Small intestine (tissue), 7 donors: ENCODE results near the gene ZAP70. TPM values are rescaled to one million over a fixed set of nuclear protein-coding genes. Genes with fewer than 3 reads are reported as not detected.

Experiments
- DNase-seq, 2 donors: peaks; one replicate each; pipeline versions ENCODE4 v3.0.0 to v3.0.0-alpha.2; 2013
- FAIRE-seq: peaks from 2 replicates; lab custom pipeline; 2012; peaks lifted over from hg19 to GRCh38; lab: Jason Lieb, UNC
- H3K27ac ChIP-seq, 3 donors: one replicate each; pipeline ENCODE4 v1.5.1; 2013; ENCODE audit warnings: low read length in 2 of 3, mild to moderate bottlenecking in 2 of 3, control low read depth in 1 of 3, inconsistent platforms in 1 of 3, low read depth in 1 of 3, moderate library complexity in 1 of 3
- H3K27me3 ChIP-seq, 3 donors: one replicate each; pipeline ENCODE4 v1.6.1; 2013; ENCODE audit warnings: low read length in 3 of 3, inconsistent platforms in 1 of 3; ENCODE audit not compliant: control insufficient read depth in 3 of 3, insufficient read depth in 3 of 3
- H3K36me3 ChIP-seq, 3 donors: one replicate each; pipeline ENCODE4 v1.6.1; 2013; ENCODE audit warnings: low read length in 3 of 3, inconsistent platforms in 1 of 3, low read depth in 1 of 3, mild to moderate bottlenecking in 1 of 3, moderate library complexity in 1 of 3; ENCODE audit not compliant: control insufficient read depth in 3 of 3, insufficient read depth in 2 of 3
- H3K4me1 ChIP-seq, 3 donors: one replicate each; pipeline ENCODE4 v1.6.1; 2013; ENCODE audit warnings: low read length in 2 of 3, inconsistent platforms in 1 of 3, low read depth in 1 of 3, mild to moderate bottlenecking in 1 of 3, moderate library complexity in 1 of 3; ENCODE audit not compliant: control insufficient read depth in 3 of 3, insufficient read depth in 2 of 3
- H3K4me3 ChIP-seq, 3 donors: one replicate each; pipeline ENCODE4 v1.5.1; 2013; ENCODE audit warnings: low read length in 3 of 3, control low read depth in 1 of 3, inconsistent platforms in 1 of 3, low read depth in 1 of 3, mild to moderate bottlenecking in 1 of 3, moderate library complexity in 1 of 3
- H3K9me3 ChIP-seq, 2 donors: one replicate each; pipeline ENCODE4 v1.6.1; 2013; ENCODE audit warnings: low read depth in 1 of 2, low read length in 1 of 2; ENCODE audit not compliant: control insufficient read depth in 2 of 2, insufficient read depth in 1 of 2
- WGBS, 3 donors: extraction: QIAGEN DNeasy Blood & Tissue Kit; methylation state at CpG; one replicate each; pipeline ENCODE4 v1.1.7; 2013; 5-methylcytosine and 5-hydroxymethylcytosine counted together
- polyA plus RNA-seq, 4 donors: library from polyadenylated mRNA; stranded (reverse) in 3 of 4; unstranded in 1 of 4; fragments of 200-250 nt in 3 of 4; fragments of 120-200 nt in 1 of 4; gene quantifications; one replicate each; pipeline versions ENCODE4 v1.2.1 to v1.2.3, GENCODE V29; 2013
- donor health status: healthy with polysubstance abuse.
- donor health status: control.
- donor health status: control.
- donor health status: Bipolar disorder and iron deficiency.
- donor health status: healthy.

The ZAP70 gene
- polyA plus RNA-seq, 4 donors, result 2.5 to 15.9 (median 3.9) TPM

GRCh38 chr2:97741686-97742085 lies 28.3 kb downstream of the ZAP70 start:
- Histone ChIP-seq H3K4me1 (peaks cover 0 to 2% (median 0%) of the 10 kb centered on the region in 3 donors), H3K27me3 (no peaks in the 10 kb centered on the region), H3K27ac (no peak overlapping the region), H3K4me3 (no peak overlapping the region), H3K9me3 (no peaks in the 10 kb centered on the region), H3K36me3 (peaks cover 0 to 10% (median 0%) of the 10 kb centered on the region in 3 donors)
- FAIRE-seq, result no peak
- WGBS, 3 donors, result 64 to 77% (median 69%) methylated on average over 4 of the region's 4 CpGs
- DNase-seq, result no peak

- 59 to 74% (median 60%) methylated on average over 4 of the region's 4 CpGs for WGBS, 3 donors
- peak overlapping the region in 1 of 3 donors; percentile 26 for H3K27ac ChIP-seq
- no peaks in the 10 kb centered on the region for H3K27me3 ChIP-seq
- H3K4me3 ChIP-seq, result no peak overlapping the region
- H3K4me1 ChIP-seq, result peaks cover 0 to 2% (median 0%) of the 10 kb centered on the region in 3 donors
- no peak for DNase-seq
- no peak for FAIRE-seq
- peaks cover 0 to 10% (median 0%) of the 10 kb centered on the region in 3 donors for H3K36me3 ChIP-seq
- H3K9me3 ChIP-seq, result no peaks in the 10 kb centered on the region
These were observed 29.0 kb downstream of the ZAP70 start for GRCh38 chr2:97742381-97742847.

GRCh38 chr2:97743913-97744312 lies 30.5 kb downstream of the ZAP70 start:
- H3K27me3 ChIP-seq, result no peaks in the 10 kb centered on the region
- no peak overlapping the region for H3K27ac ChIP-seq
- WGBS, 3 donors, result 93 to 97% (median 95%) methylated on average over 6 of the region's 6 CpGs
- H3K4me1 ChIP-seq, result peaks cover 0 to 2% (median 0%) of the 10 kb centered on the region in 3 donors
- H3K4me3 ChIP-seq, result no peak overlapping the region
- FAIRE-seq (no peak), DNase-seq (no peak)
- H3K36me3 ChIP-seq, result peaks cover 0 to 11% (median 0%) of the 10 kb centered on the region in 3 donors
- no peaks in the 10 kb centered on the region for H3K9me3 ChIP-seq

- DNase-seq, result peak; percentile 9 to 34
- Histone ChIP-seq H3K9me3 (no peaks in the 10 kb centered on the region), H3K4me1 (peaks cover 0 to 1% (median 0%) of the 10 kb centered on the region in 3 donors), H3K4me3 (no peak overlapping the region), H3K27me3 (no peaks in the 10 kb centered on the region), H3K36me3 (peaks cover 0 to 20% (median 0%) of the 10 kb centered on the region in 3 donors), H3K27ac (no peak overlapping the region)
- WGBS, 3 donors, result 42 to 64% (median 53%) methylated on average over 10 of the region's 10 CpGs
- no peak for FAIRE-seq
These were observed 32.2 kb downstream of the ZAP70 start for GRCh38 chr2:97745474-97746174.

GRCh38 chr2:97747285-97747684 lies 33.9 kb downstream of the ZAP70 start:
- no peaks in the 10 kb centered on the region for H3K4me1 ChIP-seq
- H3K4me3 ChIP-seq, result peak overlapping the region in 1 of 3 donors; percentile 8
- WGBS, 3 donors, result 59 to 72% (median 65%) methylated on average over 3 of the region's 3 CpGs
- FAIRE-seq (no peak), DNase-seq (peak in 1 of 2 donors; percentile 20)
- H3K27me3 ChIP-seq, result no peaks in the 10 kb centered on the region
- H3K27ac ChIP-seq, result no peak overlapping the region
- H3K36me3 ChIP-seq, result peaks cover 0 to 19% (median 5%) of the 10 kb centered on the region in 3 donors
- no peaks in the 10 kb centered on the region for H3K9me3 ChIP-seq

- Histone ChIP-seq H3K4me1 (no peaks in the 10 kb centered on the region), H3K9me3 (no peaks in the 10 kb centered on the region), H3K36me3 (peaks cover 0 to 19% (median 5%) of the 10 kb centered on the region in 3 donors), H3K4me3 (peak overlapping the region in 1 of 3 donors; percentile 8), H3K27ac (no peak overlapping the region), H3K27me3 (no peaks in the 10 kb centered on the region)
- 79 to 90% (median 89%) methylated on average over 4 of the region's 4 CpGs for WGBS, 3 donors
- FAIRE-seq (no peak), DNase-seq (no peak)
These were observed 34.3 kb downstream of the ZAP70 start for GRCh38 chr2:97747716-97748115.

GRCh38 chr2:97749581-97749980 lies 36.2 kb downstream of the ZAP70 start:
- FAIRE-seq (no peak), DNase-seq (no peak)
- Histone ChIP-seq H3K27ac (no peak overlapping the region), H3K27me3 (no peaks in the 10 kb centered on the region), H3K4me3 (no peak overlapping the region), H3K36me3 (peaks cover 0 to 17% (median 5%) of the 10 kb centered on the region in 3 donors), H3K4me1 (no peaks in the 10 kb centered on the region), H3K9me3 (no peaks in the 10 kb centered on the region)
- 67 to 85% (median 76%) methylated on average over 5 of the region's 5 CpGs for WGBS, 3 donors

- Histone ChIP-seq H3K4me1 (no peaks in the 10 kb centered on the region), H3K27ac (no peak overlapping the region), H3K27me3 (no peaks in the 10 kb centered on the region), H3K36me3 (peaks cover 0 to 19% (median 5%) of the 10 kb centered on the region in 3 donors), H3K9me3 (no peaks in the 10 kb centered on the region), H3K4me3 (no peak overlapping the region)
- DNase-seq (no peak), FAIRE-seq (no peak)
- WGBS, 3 donors, result 97 to 100% (median 98%) methylated on average over 4 of the region's 4 CpGs
These were observed 36.6 kb downstream of the ZAP70 start for GRCh38 chr2:97750017-97750416.
